Tibial nerve (tissue), 4 donors: ENCODE results near the gene CORO2A. TPM values are rescaled to one million over a fixed set of nuclear protein-coding genes. Genes with fewer than 3 reads are reported as not detected.

Experiments
- DNase-seq, 2 donors: peaks; one replicate each; pipeline ENCODE4 v3.0.0-alpha.2; 2019; ENCODE audit warnings: low spot score in 2 of 2
- H3K27ac ChIP-seq, 4 donors: fragments of 200-600 bp; sonication (generic) in 3 of 4; one replicate each; pipeline ENCODE4 v1.5.1; 2017 to 2019; ENCODE audit warnings: mild to moderate bottlenecking in 1 of 4
- H3K27me3 ChIP-seq, 2 donors: fragments of 200-600 bp; sonication (generic) in 1 of 2; one replicate each; pipeline versions ENCODE4 v1.5.1 to v1.6.0; 2017 to 2019
- H3K36me3 ChIP-seq, 3 donors: fragments of 200-600 bp; sonication (generic); one replicate each; pipeline ENCODE4 v1.5.1; 2018 to 2019
- H3K4me1 ChIP-seq, 4 donors: fragments of 200-600 bp; sonication (generic) in 3 of 4; one replicate each; pipeline ENCODE4 v1.5.1; 2017 to 2019
- H3K4me3 ChIP-seq, 4 donors: fragments of 200-600 bp; sonication (generic) in 3 of 4; one replicate each; pipeline ENCODE4 v1.5.1; 2017 to 2019; ENCODE audit warnings: mild to moderate bottlenecking in 1 of 4, moderate library complexity in 1 of 4
- H3K9me3 ChIP-seq, 4 donors: fragments of 200-600 bp; sonication (generic) in 3 of 4; one replicate each; pipeline ENCODE4 v1.5.1; 2017 to 2019
- CTCF ChIP-seq, 5 experiments: fragments of 200-600 bp in 3 of 5; fragments of 450-650 bp in 2 of 5; sonication (generic) in 3 of 5; IDR thresholded peaks; one replicate each; pipeline ENCODE4 v1.5.1; 2016 to 2019; ENCODE audit warnings: antibody characterized with exemption in 5 of 5, mild to moderate bottlenecking in 3 of 5, moderate library complexity in 2 of 5
- EP300 ChIP-seq, 2 donors: sonication (generic); formaldehyde crosslinking; IDR thresholded peaks; one replicate each; pipeline ENCODE4 v1.6.1; 2017; ENCODE audit warnings: antibody characterized with exemption in 2 of 2, mild to moderate bottlenecking in 1 of 2
- POLR2A ChIP-seq, 2 donors: fragments of 450-650 bp; IDR thresholded peaks; one replicate each; pipeline ENCODE4 v1.6.1; 2017; ENCODE audit warnings: antibody characterized with exemption in 2 of 2, mild to moderate bottlenecking in 2 of 2, moderate library complexity in 2 of 2
- WGBS, 2 donors: methylation state at CpG; one replicate each; pipeline ENCODE4 v1.1.5; 2018; 5-methylcytosine and 5-hydroxymethylcytosine counted together
- total RNA-seq, 4 donors: library from RNA; depleted of rRNA; stranded (reverse); fragments of >200 nt; gene quantifications; one replicate each; pipeline ENCODE4 v1.1.0, GENCODE V29; 2016

Gene CORO2A
- 1 to 10 TPM; 1.9 to 3.3 (median 3.2) TPM for total RNA-seq

GRCh38 chr9:98192503-98193335, at the start of gene CORO2A:
CORO2A (minus strand) TSS chr9:98192637; CDS start chr9:98157660, 34,977 bp downstream.
- peak within 1 kb of the TSS in 3 of 4 donors; percentile 71 to 82 (median 81) for H3K27ac ChIP-seq
- DNase-seq: peak; percentile 32 to 42
- peak within 1 kb of the TSS; percentile 46 to 69 (median 68) for H3K4me3 ChIP-seq
- H3K9me3 ChIP-seq: no peaks in the 10 kb centered on the region
- TF ChIP-seq EP300 (IDR thresholded peaks at IDR 0.05) (no peak), CTCF (IDR thresholded peaks at IDR 0.05) (peak in 3 of 5 experiments; percentile 22 to 57 (median 40)), POLR2A (IDR thresholded peaks at IDR 0.05) (peak in 1 of 2 donors; percentile 47)
- H3K36me3 ChIP-seq: peaks cover 0 to 2% (median 0%) of the 10 kb centered on the region in 3 donors
- peaks cover 0 to 13% (median 0%) of the 10 kb centered on the region in 4 donors for H3K4me1 ChIP-seq
- WGBS, 2 donors: 1 to 2% methylated on average over 29 to 44 of the region's 95 CpGs
- no peaks in the 10 kb centered on the region for H3K27me3 ChIP-seq

GRCh38 chr9:98241357-98242300, 49.2 kb upstream of the CORO2A start:
- TF ChIP-seq EP300 (IDR thresholded peaks at IDR 0.05) (no peak), CTCF (IDR thresholded peaks at IDR 0.05) (no peak), POLR2A (IDR thresholded peaks at IDR 0.05) (no peak)
- Histone ChIP-seq H3K4me1 (peaks cover 0 to 5% (median 0%) of the 10 kb centered on the region in 4 donors), H3K27ac (no peak overlapping the region), H3K9me3 (no peaks in the 10 kb centered on the region), H3K36me3 (peaks cover 0 to 42% (median 0%) of the 10 kb centered on the region in 3 donors), H3K27me3 (no peaks in the 10 kb centered on the region), H3K4me3 (no peak overlapping the region)
- WGBS, 2 donors: 81 to 83% methylated on average over 8 of the region's 8 CpGs
- DNase-seq: no peak

DNA sequence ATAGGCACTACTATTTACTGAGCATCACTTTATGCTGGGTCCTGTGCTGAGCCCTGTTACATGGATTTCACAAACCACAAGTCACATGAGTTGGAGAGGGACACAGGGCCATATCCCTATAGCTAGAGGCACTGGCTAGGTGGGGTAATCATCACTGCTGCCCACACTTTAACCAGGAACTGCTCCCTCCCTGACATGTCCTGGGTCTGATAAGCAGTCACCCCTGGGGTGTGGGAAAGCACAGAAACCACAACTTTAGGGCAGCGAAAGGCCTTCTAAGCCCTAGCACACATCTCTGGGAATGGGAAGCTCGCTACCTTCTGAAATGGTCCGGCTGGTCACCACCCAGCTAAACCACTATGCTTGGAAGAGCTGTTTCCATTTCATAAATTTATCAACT, 48.0 kb upstream of the CORO2A start:
- TF ChIP-seq CTCF (IDR thresholded peaks at IDR 0.05) (no peak), EP300 (IDR thresholded peaks at IDR 0.05) (no peak), POLR2A (IDR thresholded peaks at IDR 0.05) (no peak)
- Histone ChIP-seq H3K27ac (no peak overlapping the region), H3K36me3 (peaks cover 0 to 43% (median 0%) of the 10 kb centered on the region in 3 donors), H3K4me1 (peaks cover 0 to 5% (median 0%) of the 10 kb centered on the region in 4 donors), H3K4me3 (no peak overlapping the region), H3K27me3 (no peaks in the 10 kb centered on the region), H3K9me3 (no peaks in the 10 kb centered on the region)
- DNase-seq: no peak
- 92 to 96% methylated on average over 3 of the region's 3 CpGs for WGBS, 2 donors

DNA sequence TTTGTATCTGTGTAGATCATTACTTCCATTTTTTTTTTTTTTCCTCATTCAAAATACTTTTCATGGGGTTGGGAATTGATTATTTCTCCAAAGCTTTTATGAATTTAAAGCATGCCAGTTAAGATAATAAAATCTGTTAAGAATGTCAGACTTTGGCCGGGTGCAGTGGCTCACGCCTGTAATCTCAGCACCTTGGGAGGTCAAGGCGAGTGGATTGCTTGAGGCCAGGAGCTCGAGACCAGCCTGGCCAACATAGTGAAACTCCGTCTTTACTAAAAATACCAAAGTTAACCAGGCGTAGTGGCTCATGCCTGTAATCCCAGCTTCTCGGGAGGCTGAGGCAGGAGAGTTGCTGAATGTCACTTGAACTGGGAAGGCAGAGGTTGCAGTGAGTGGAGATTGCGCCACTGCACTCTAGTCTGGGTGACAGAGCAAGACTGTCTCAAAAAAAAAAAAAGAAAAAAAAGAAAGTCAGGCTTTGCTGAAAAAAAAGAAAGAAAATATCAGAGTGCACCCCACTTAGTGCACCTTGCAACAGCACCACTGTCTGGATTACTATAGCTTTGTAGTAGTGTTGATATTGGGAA, 44.6 kb upstream of the CORO2A start:
- Histone ChIP-seq H3K27me3 (no peaks in the 10 kb centered on the region), H3K27ac (no peak overlapping the region), H3K9me3 (no peaks in the 10 kb centered on the region), H3K36me3 (peaks cover 0 to 52% (median 0%) of the 10 kb centered on the region in 3 donors), H3K4me1 (no peaks in the 10 kb centered on the region), H3K4me3 (no peak overlapping the region)
- 76 to 80% methylated on average over 8 of the region's 8 CpGs for WGBS, 2 donors
- no peak for DNase-seq
- TF ChIP-seq POLR2A (IDR thresholded peaks at IDR 0.05) (no peak), CTCF (IDR thresholded peaks at IDR 0.05) (no peak), EP300 (IDR thresholded peaks at IDR 0.05) (no peak)
